Activated T-cell treated with anti-CD3 and anti-CD28 coated beads, Interleukin-2, amount 50 U/mL, for 4 hours (primary cell): Measurements from ENCODE around the gene MOGAT3. TPM values are rescaled to one million over a fixed set of nuclear protein-coding genes. Genes with fewer than 3 reads are reported as not detected.
A peak's percentile ranks its signal among the peaks of the same experiment; 100 is the strongest.

ENCODE experiments used
- ATAC-seq, 2 donors: fragments of 200-7000 bp; cut with Tn5 transposase; one replicate each; pipeline ENCODE4 v1.10.0; 2021
- DNase-seq: peaks from one replicate; pipeline ENCODE4 v3.0.0-alpha.2; 2020
- H3K27me3 Mint-ChIP-seq: one replicate; pipeline ENCODE4 v1.8.0; 2021; ENCODE audit warnings: low read depth, mixed read lengths
- H3K36me3 Mint-ChIP-seq: one replicate; pipeline ENCODE4 v1.8.0; 2022; ENCODE audit warnings: mixed read lengths; ENCODE audit not compliant: insufficient read depth
- H3K4me1 Mint-ChIP-seq: one replicate; pipeline ENCODE4 v1.8.0; 2021; ENCODE audit warnings: low read depth, mixed read lengths
- H3K4me3 Mint-ChIP-seq: one replicate; pipeline ENCODE4 v1.8.0; 2021; ENCODE audit warnings: mild to moderate bottlenecking, moderate library complexity, mixed read lengths
- H3K9me3 Mint-ChIP-seq: one replicate; pipeline ENCODE4 v1.8.0; 2021; ENCODE audit warnings: mixed read lengths
- total RNA-seq, 3 donors: library from RNA; stranded (reverse); gene quantifications; one replicate each; pipeline ENCODE4 v1.2.1, GENCODE V29; 2021

Gene MOGAT3
- not detected for total RNA-seq

GRCh38 chr7:101200862-101201599 lies at the start of gene MOGAT3:
Gene MOGAT3, minus strand, starts transcription at chr7:101201036. Its CDS starts 182 bp downstream, at chr7:101200854.
- no peak for DNase-seq
- H3K9me3 Mint-ChIP-seq, result no peaks in the 10 kb centered on the region
- ATAC-seq, result peak in 1 of 2 donors; percentile 35
- no peak within 1 kb of the TSS for H3K4me3 Mint-ChIP-seq
- H3K27me3 Mint-ChIP-seq, result peaks cover 34% of the 10 kb centered on the region
- peaks cover 13% of the 10 kb centered on the region for H3K4me1 Mint-ChIP-seq
- no peaks in the 10 kb centered on the region for H3K36me3 Mint-ChIP-seq

GRCh38 chr7:101250324-101250723 lies 49.5 kb upstream of the MOGAT3 start:
- peaks cover 33% of the 10 kb centered on the region for H3K4me1 Mint-ChIP-seq
- DNase-seq, result no peak
- H3K27me3 Mint-ChIP-seq, result no peaks in the 10 kb centered on the region
- peaks cover 17% of the 10 kb centered on the region for H3K36me3 Mint-ChIP-seq
- H3K9me3 Mint-ChIP-seq, result no peaks in the 10 kb centered on the region
- no peak for ATAC-seq
- peak overlapping the region; percentile 99 for H3K4me3 Mint-ChIP-seq

- DNase-seq, result no peak
- H3K4me3 Mint-ChIP-seq, result no peak overlapping the region
These were observed 47.4 kb upstream of the MOGAT3 start for GRCh38 chr7:101248276-101248675.

DNA sequence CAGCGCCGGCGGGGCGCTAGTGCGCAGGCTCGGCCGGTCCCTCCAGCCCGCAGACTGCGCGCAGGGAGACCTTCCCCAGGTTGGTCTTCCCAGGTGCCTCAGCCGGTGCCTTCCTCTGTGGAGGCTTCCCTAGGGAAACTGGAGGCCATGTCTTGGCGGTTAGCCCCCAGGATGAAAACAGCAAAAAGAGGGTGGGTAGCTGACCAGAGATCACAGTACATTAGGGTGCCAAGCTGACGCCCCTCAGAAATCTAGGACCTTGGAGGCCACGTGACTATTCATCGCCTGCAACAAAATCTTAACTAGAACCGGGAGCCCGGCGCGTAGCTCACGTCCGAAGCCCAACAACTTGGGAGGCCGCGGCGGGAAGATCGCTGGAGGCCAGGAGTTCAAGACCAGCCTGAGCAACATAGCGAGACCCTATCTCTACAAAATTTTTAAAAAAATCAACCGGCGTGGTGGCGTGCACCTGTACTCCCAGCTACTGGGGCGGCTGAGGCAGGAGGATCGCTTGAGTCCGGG lies 44.4 kb upstream of the MOGAT3 start:
- no peaks in the 10 kb centered on the region for H3K9me3 Mint-ChIP-seq
- peaks cover 11% of the 10 kb centered on the region for H3K36me3 Mint-ChIP-seq
- peak overlapping the region; percentile 98 for H3K4me3 Mint-ChIP-seq
- no peaks in the 10 kb centered on the region for H3K27me3 Mint-ChIP-seq
- DNase-seq, result no peak
- H3K4me1 Mint-ChIP-seq, result peaks cover 29% of the 10 kb centered on the region
- no peak for ATAC-seq

More at GRCh38 chr7:101248276-101248675, 47.4 kb upstream of the MOGAT3 start:
- ATAC-seq, result no peak
- Mint-ChIP-seq H3K9me3 (no peaks in the 10 kb centered on the region), H3K4me1 (peaks cover 44% of the 10 kb centered on the region), H3K36me3 (peaks cover 17% of the 10 kb centered on the region), H3K27me3 (no peaks in the 10 kb centered on the region)

GRCh38 chr7:101244375-101245146 lies 43.7 kb upstream of the MOGAT3 start, which contains the start of gene FIS1:
Gene FIS1, minus strand, starts transcription at chr7:101245081. Its CDS starts 77 bp downstream, at chr7:101245004.
- Mint-ChIP-seq H3K27me3 (no peaks in the 10 kb centered on the region), H3K4me3 (peak within 1 kb of the TSS; percentile 98), H3K36me3 (peaks cover 9% of the 10 kb centered on the region), H3K9me3 (no peaks in the 10 kb centered on the region), H3K4me1 (peaks cover 25% of the 10 kb centered on the region)
- peak; percentile 97 to 98 for ATAC-seq
- peak; percentile 89 for DNase-seq

DNA sequence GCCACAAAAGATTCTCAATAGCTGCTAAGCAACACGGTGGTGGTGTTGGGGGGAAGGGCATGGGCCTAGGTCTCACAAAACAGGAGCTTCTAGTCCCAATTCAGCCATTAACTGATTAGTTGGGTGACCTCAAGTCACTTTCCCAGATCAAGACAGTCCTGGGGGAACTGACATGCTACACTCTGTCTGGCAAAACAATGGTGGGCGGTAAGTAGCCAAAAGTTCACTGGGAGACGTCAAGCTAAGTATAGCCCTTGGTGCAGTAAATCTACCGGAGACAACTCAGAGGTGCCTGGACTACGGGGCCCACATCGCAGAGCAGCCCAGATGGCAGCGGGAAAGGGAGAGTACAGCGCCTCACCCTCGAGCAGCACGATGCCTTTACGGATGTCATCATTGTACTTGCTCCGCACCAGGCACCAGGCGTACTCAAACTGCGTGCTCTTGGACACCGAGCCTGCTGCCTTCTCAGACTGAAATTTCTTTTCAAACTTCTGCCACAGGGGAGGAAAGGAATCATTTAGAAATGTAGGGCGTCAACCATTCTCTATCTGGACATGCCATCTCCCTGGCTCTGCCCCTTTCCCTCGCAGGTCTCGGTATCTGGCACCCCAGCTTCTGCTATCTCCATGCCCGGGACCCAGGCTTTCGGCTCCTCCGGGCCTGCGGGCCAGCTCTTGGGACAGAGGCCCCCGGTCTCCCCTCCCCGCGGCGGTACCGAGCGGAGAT lies 43.0 kb upstream of the MOGAT3 start:
- DNase-seq (no peak), ATAC-seq (no peak)
- Mint-ChIP-seq H3K9me3 (no peaks in the 10 kb centered on the region), H3K4me3 (peak overlapping the region; percentile 98), H3K36me3 (peaks cover 9% of the 10 kb centered on the region), H3K4me1 (peaks cover 24% of the 10 kb centered on the region), H3K27me3 (no peaks in the 10 kb centered on the region)

DNA sequence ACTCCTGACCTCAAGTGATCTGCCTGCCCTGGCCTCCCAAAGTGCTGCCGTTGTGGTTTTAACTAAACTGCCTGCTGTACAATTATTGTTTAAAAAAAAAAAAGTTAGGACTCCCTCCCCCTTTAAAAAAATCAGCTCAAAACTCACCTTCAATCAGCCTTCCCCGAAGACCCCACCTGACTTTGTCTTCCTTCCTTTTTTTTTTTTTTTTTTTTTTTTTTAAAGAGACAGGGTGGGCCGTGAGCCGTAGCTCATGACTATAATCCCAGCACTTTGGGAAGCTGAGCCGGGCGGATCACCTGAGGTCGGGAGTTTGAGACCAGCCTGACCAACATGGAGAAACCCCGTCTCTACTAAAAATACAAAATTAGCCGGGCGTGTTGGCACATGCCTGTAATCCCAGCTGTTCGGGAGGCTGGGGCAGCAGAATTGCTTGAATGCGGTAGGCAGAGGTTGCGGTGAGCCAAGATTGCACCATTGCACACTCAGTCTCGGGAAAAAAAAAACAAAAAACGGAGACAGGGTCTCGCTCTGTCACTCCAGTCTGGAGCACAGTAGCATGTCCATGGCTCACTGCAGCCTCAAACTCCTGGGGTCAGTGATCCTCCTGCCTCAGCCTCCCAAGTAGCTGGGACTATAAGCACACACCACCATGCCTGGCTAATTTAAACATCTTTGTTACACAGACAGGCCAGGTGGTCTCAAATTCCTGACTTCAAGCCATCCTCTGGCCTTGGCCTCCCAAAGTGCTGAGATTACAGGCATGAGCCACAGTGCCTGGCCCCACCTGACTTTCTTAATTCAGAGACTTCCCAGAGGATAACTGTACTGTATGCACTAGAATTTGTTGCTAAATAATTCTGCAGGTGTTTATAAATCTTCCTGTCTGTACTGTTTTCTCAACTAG lies 40.9 kb upstream of the MOGAT3 start:
- H3K36me3 Mint-ChIP-seq, result peaks cover 6% of the 10 kb centered on the region
- H3K27me3 Mint-ChIP-seq, result no peaks in the 10 kb centered on the region
- H3K9me3 Mint-ChIP-seq, result no peaks in the 10 kb centered on the region
- ATAC-seq (no peak), DNase-seq (no peak)
- peaks cover 20% of the 10 kb centered on the region for H3K4me1 Mint-ChIP-seq
- H3K4me3 Mint-ChIP-seq, result no peak overlapping the region

- ATAC-seq, result no peak
- peaks cover 8% of the 10 kb centered on the region for H3K36me3 Mint-ChIP-seq
- peaks cover 20% of the 10 kb centered on the region for H3K4me1 Mint-ChIP-seq
- no peak overlapping the region for H3K4me3 Mint-ChIP-seq
- DNase-seq, result no peak
- no peaks in the 10 kb centered on the region for H3K27me3 Mint-ChIP-seq
- no peaks in the 10 kb centered on the region for H3K9me3 Mint-ChIP-seq
These were observed 40.2 kb upstream of the MOGAT3 start for GRCh38 chr7:101241015-101241363.

GRCh38 chr7:101240226-101241014 lies 39.6 kb upstream of the MOGAT3 start:
- Mint-ChIP-seq H3K27me3 (no peaks in the 10 kb centered on the region), H3K4me3 (no peak overlapping the region), H3K4me1 (peaks cover 14% of the 10 kb centered on the region), H3K9me3 (no peaks in the 10 kb centered on the region), H3K36me3 (peaks cover 4% of the 10 kb centered on the region)
- ATAC-seq (no peak), DNase-seq (no peak)

- no peaks in the 10 kb centered on the region for H3K27me3 Mint-ChIP-seq
- ATAC-seq (no peak), DNase-seq (no peak)
- H3K4me3 Mint-ChIP-seq, result no peak overlapping the region
- peaks cover 9% of the 10 kb centered on the region for H3K4me1 Mint-ChIP-seq
- no peaks in the 10 kb centered on the region for H3K9me3 Mint-ChIP-seq
- H3K36me3 Mint-ChIP-seq, result peaks cover 4% of the 10 kb centered on the region
These were observed 39.0 kb upstream of the MOGAT3 start for GRCh38 chr7:101239951-101240220.

DNA sequence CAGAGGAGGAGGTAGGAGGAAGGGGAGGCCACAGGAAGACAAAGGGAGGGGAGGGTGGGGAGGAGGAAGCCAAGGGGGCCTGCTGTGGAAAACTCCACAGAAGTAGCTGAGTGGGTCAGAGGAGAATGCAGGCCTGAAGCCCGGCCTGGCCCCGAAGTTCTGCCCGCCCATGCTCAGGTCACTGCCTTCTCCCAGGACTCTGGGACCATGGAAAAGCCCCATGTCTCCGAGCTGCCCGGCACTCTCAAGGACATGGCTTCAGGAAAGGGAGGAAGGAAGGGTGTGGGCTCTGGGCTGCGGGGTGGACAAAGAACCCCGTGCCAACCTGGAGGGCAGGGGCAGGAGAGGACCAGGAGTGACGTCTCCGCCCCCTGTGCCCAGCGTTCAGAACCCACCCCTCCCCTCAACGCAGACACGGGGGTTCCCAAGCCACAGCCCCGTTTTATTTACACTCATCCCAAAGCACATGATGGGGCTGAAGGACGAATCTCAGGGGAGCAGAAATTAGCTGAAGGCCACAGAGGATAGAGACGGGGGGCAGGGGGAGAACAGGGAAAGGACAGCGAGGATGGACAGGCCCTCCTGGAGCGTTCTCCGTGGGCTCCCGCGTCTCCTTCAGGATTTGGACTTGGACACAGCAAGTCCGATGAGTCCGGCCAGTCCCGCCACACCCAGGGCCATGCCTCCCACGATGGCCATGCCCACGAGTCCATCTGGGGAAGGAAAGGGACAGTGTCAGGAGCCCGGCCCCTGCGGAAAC lies 38.5 kb upstream of the MOGAT3 start:
- H3K27me3 Mint-ChIP-seq, result no peaks in the 10 kb centered on the region
- DNase-seq (no peak), ATAC-seq (no peak)
- H3K9me3 Mint-ChIP-seq, result no peaks in the 10 kb centered on the region
- no peak overlapping the region for H3K4me3 Mint-ChIP-seq
- H3K4me1 Mint-ChIP-seq, result peaks cover 9% of the 10 kb centered on the region
- H3K36me3 Mint-ChIP-seq, result peaks cover 4% of the 10 kb centered on the region

DNA sequence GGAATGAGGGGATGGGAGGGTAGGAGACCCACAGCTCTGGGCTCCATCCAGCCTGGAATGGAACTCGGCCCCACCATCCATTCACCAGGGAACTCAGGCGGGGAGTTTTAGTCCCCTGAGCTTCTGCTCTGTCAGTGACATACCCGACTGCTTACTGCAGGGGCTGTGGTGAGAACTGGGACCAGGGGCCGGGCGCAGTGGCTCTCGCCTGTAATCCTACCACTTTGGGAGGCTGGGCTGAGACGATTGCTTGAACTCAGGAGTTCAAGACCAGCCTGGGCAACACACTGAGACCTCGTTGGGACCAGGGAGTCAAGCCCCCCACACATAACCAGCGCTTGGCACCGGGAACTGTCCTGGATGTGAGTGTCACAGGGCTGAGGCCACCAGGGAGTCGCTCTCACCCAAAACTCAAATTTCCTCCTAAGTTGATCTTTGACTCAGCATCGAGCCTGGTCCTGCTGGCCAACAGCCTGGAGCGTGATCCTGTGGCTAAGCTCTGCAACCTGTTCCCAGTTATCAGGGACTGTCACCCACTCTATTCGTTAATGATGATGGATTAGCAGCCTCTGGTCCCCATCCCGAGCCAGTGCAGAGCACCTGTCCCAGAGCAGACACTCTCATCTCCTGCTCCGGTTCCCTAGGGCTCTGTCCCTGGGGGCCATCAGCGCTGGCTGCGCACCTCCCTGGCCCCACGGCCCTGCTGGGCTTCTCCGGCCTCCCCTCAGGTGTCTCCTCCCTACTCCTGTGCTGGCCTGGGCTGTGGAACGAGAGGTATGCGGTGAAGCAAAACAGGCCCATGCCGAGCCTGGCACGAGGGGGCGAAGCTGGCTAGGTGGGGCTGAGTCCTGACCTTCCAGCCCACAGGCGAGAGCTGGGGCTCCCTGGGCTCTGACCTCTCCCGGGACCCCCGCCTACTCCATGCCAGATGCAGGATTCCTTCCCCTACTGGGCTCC lies 37.7 kb upstream of the MOGAT3 start:
- Mint-ChIP-seq H3K27me3 (no peaks in the 10 kb centered on the region), H3K4me1 (peaks cover 3% of the 10 kb centered on the region), H3K9me3 (no peaks in the 10 kb centered on the region), H3K36me3 (peaks cover 4% of the 10 kb centered on the region), H3K4me3 (no peak overlapping the region)
- DNase-seq, result no peak
- ATAC-seq, result no peak
